Central memory CD8-positive, alpha-beta T cell (primary cell): ENCODE data around the gene IAPP.
"Not testable (repeated sequence)": the region's sequence is repeated elsewhere in the genome, so short reads cannot be mapped to it uniquely, and the experiment has no call there.

ENCODE experiments used
- ATAC-seq: fragments of 150-1000 bp; cut with Tn5 transposase; replicated peaks from 2 replicates; pipeline ENCODE4 v1.10.0; 2022; ENCODE audit warnings: mild to moderate bottlenecking, moderate FRiP score, moderate number of reproducible peaks; ENCODE audit not compliant: poor library complexity, severe bottlenecking; ENCODE audit errors: extremely low read depth
- DNase-seq, 2 donors: peaks; one replicate each; pipeline ENCODE4 v3.0.0; 2021; ENCODE audit warnings: low spot score in 2 of 2
- H3K27ac Mint-ChIP-seq: one replicate; pipeline ENCODE4 v1.8.0; 2022; ENCODE audit warnings: low read depth, mild to moderate bottlenecking, moderate library complexity, mixed read lengths
- H3K27me3 Mint-ChIP-seq: one replicate; pipeline ENCODE4 v1.8.0; 2022; ENCODE audit warnings: mixed read lengths
- H3K36me3 Mint-ChIP-seq: one replicate; pipeline ENCODE4 v1.8.0; 2022; ENCODE audit warnings: mild to moderate bottlenecking, moderate library complexity, mixed read lengths; ENCODE audit not compliant: insufficient read depth
- H3K4me1 Mint-ChIP-seq: one replicate; pipeline ENCODE4 v1.8.0; 2022; ENCODE audit warnings: mixed read lengths
- H3K4me3 Mint-ChIP-seq: one replicate; pipeline ENCODE4 v1.8.0; 2022; ENCODE audit warnings: mild to moderate bottlenecking, moderate library complexity, mixed read lengths
- H3K9me3 Mint-ChIP-seq: one replicate; pipeline ENCODE4 v1.8.0; 2022; ENCODE audit warnings: mixed read lengths

Gene IAPP

GRCh38 chr12:21346542-21347205, 26.0 kb upstream of the IAPP start:
- peaks cover 22% of the 10 kb centered on the region for H3K27me3 Mint-ChIP-seq
- H3K4me3 Mint-ChIP-seq = no peak overlapping the region
- H3K27ac Mint-ChIP-seq = no peak overlapping the region
- no peaks in the 10 kb centered on the region for H3K9me3 Mint-ChIP-seq
- no peak for ATAC-seq
- DNase-seq = no peak
- no peaks in the 10 kb centered on the region for H3K4me1 Mint-ChIP-seq
- H3K36me3 Mint-ChIP-seq = no peaks in the 10 kb centered on the region

DNA sequence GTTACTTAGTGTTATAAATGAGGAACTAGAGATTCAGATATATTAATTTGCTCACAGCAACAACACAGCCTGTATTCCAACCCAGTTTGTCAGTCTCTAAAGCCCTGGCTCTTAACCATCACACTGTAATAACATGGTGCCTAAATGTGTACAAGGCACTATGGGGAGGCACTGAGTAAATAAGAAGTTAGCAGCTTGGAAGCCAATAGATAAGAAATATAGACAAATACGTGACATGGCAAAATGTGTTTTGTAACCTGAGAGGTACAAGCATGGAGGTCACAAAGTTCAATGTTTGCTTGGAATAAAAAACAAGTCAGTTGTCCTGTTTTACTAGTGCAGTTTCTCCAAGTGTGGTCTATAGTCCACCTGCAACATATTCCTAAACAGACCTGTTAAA, 21.7 kb upstream of the IAPP start:
- DNase-seq (no peak), ATAC-seq (no peak)
- Mint-ChIP-seq H3K4me1 (no peaks in the 10 kb centered on the region), H3K4me3 (no peak overlapping the region), H3K27me3 (peaks cover 46% of the 10 kb centered on the region), H3K27ac (no peak overlapping the region), H3K36me3 (no peaks in the 10 kb centered on the region), H3K9me3 (no peaks in the 10 kb centered on the region)

DNA sequence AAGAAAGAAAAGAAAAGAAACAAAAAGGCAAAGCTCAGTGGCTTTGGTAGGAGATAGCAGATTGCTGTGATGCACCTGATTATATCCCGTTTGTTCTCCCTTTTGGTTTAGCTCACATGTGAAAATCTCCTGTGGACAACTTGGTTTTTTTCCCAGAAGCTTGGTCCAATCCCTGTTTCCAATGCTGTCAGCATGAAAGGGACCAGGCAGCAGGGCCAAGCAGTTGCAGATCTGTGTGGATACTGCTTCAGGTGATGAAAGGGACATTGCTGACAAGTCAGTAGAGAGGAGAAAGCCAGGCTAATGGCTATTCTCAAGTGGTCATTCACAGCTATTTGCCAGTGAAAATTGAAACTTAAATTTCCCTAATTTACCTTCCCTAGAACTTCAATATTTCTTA, 19.2 kb upstream of the IAPP start:
- Mint-ChIP-seq H3K36me3 (no peaks in the 10 kb centered on the region), H3K4me1 (no peaks in the 10 kb centered on the region), H3K27me3 (peaks cover 52% of the 10 kb centered on the region), H3K27ac (no peak overlapping the region), H3K9me3 (no peaks in the 10 kb centered on the region), H3K4me3 (no peak overlapping the region)
- DNase-seq = no peak
- ATAC-seq = no peak

- DNase-seq = no peak
- ATAC-seq = no peak
- peaks cover 52% of the 10 kb centered on the region for H3K27me3 Mint-ChIP-seq
- no peaks in the 10 kb centered on the region for H3K9me3 Mint-ChIP-seq
- no peak overlapping the region for H3K27ac Mint-ChIP-seq
- H3K4me3 Mint-ChIP-seq = no peak overlapping the region
- H3K4me1 Mint-ChIP-seq = no peaks in the 10 kb centered on the region
- no peaks in the 10 kb centered on the region for H3K36me3 Mint-ChIP-seq
Measured at GRCh38 chr12:21353948-21354347, 18.8 kb upstream of the IAPP start.

GRCh38 chr12:21354641-21355040, 18.1 kb upstream of the IAPP start:
- H3K27ac Mint-ChIP-seq = no peak overlapping the region
- H3K36me3 Mint-ChIP-seq = no peaks in the 10 kb centered on the region
- H3K9me3 Mint-ChIP-seq = no peaks in the 10 kb centered on the region
- ATAC-seq (no peak), DNase-seq (no peak)
- no peak overlapping the region for H3K4me3 Mint-ChIP-seq
- no peaks in the 10 kb centered on the region for H3K4me1 Mint-ChIP-seq
- H3K27me3 Mint-ChIP-seq = peaks cover 52% of the 10 kb centered on the region

GRCh38 chr12:21360632-21361031, 12.1 kb upstream of the IAPP start:
- H3K4me1 Mint-ChIP-seq, H3K4me3 Mint-ChIP-seq, H3K36me3 Mint-ChIP-seq, DNase-seq, H3K9me3 Mint-ChIP-seq, H3K27ac Mint-ChIP-seq, ATAC-seq: not testable (repeated sequence)
- H3K27me3 Mint-ChIP-seq = peaks cover 32% of the 10 kb centered on the region

DNA sequence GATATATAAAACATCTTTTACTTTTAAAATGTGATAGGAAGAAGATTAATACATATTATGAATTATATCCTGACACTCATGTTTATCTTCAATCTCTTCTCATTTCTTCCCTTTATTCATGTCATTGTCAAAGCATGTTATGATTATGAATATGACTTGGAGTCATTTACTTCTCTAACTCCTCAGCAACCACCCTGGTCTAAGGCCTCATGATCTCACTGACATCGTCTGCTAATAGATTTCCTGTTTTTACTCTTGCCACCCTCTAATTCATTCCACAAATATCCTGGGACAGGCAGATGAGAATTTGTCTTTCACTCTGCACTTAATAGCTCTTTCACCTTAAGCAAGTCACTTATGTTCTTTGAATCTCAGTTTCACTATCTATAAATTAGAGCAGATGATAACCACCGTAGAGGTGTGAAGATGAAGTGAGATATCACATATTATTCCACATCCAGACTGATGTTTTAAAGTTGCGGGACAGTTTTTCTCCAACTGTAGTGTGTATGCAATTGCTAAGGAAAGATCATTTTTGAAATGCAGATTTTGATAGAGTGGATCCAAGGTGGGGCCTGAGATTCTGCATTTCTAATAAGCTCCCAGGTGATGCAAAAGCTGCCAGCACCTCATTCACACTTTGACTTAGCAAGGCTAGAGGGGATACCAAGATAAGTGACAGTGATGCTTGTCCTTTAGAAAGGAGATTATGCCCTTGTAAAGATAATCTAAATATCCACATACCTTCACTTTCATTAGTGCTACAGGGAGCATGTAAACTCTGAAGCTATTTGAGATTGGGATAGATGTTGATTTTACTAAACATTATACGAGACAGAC, 3.3 kb upstream of the IAPP start:
- DNase-seq = no peak
- peak; percentile 40 for ATAC-seq
- H3K27ac Mint-ChIP-seq = no peak overlapping the region
- H3K4me1 Mint-ChIP-seq = peaks cover 12% of the 10 kb centered on the region
- no peaks in the 10 kb centered on the region for H3K27me3 Mint-ChIP-seq
- no peaks in the 10 kb centered on the region for H3K36me3 Mint-ChIP-seq
- no peak overlapping the region for H3K4me3 Mint-ChIP-seq
- no peaks in the 10 kb centered on the region for H3K9me3 Mint-ChIP-seq

DNA sequence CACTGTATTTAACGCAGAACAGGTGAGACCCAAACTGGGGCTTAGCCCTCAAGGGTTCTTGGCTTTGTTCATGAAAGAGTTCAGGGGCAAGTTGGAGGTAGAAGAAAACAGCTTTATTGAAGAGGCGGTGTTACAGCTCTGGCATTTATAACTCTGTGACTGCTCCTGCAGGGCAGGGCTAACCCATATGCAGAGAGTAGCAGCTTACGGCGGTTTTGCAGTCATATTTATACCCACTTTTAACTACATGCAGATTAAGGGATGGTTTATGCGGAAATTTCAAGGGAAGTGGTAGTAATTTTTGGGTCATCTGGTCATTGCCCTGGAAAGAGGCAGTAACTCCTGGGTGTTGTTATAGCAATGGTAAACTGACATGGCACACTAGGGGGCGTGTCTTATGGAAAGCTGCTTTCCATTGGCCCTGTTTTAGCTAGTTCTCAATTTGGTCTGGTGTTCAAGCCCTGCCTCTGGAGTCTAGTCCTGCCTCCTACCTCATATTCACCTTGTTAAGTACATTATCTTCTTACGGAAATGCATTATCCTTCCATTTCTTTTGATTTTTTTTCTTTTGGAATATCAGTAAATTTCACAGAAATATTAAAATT, 1.8 kb upstream of the IAPP start:
- H3K27me3 Mint-ChIP-seq = no peaks in the 10 kb centered on the region
- no peaks in the 10 kb centered on the region for H3K9me3 Mint-ChIP-seq
- H3K36me3 Mint-ChIP-seq = no peaks in the 10 kb centered on the region
- no peak for DNase-seq
- H3K4me1 Mint-ChIP-seq = peaks cover 12% of the 10 kb centered on the region
- no peak overlapping the region for H3K27ac Mint-ChIP-seq
- ATAC-seq = no peak
- H3K4me3 Mint-ChIP-seq = no peak overlapping the region

DNA sequence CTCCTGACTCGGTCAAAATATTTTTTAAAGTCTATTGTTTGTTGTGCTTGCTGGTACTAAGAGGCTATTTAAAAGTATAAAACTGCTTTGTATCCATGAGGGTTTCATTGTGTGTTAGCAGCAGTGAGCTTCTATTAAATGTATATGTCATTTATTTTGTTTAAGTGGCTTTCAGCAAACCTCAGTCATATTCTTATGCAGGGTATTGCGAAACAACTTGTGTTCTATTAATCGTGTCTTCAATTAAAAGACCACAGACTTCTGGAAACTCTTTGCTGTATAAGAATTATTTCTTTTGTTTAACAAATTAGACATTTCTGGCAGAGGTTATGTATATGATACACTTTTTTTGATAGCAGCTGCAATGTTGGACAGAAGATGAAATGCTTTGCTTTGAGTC, 6.5 kb downstream of the IAPP start:
- no peak overlapping the region for H3K27ac Mint-ChIP-seq
- H3K9me3 Mint-ChIP-seq = no peaks in the 10 kb centered on the region
- no peaks in the 10 kb centered on the region for H3K4me1 Mint-ChIP-seq
- H3K36me3 Mint-ChIP-seq = no peaks in the 10 kb centered on the region
- no peak for DNase-seq
- H3K4me3 Mint-ChIP-seq = no peak overlapping the region
- no peak for ATAC-seq
- H3K27me3 Mint-ChIP-seq = peaks cover 44% of the 10 kb centered on the region

DNA sequence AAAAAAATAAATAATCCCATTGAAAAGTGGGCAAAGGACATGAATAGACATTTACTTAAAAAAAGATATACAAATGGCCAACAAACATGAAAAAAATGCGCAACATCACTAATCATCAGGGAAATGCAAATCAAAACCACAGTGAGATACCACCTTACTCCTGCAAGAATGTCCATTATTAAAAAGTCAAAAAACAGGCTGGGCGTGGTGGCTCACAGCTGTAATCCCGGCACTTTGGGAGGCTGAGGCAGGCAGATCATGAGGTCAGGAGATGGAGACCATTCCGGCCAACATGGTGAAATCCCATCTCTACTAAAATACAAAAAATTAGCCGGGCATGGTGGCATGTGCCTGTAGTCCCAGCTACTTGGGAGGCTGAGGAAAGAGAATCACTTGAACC, 8.6 kb downstream of the IAPP start:
- not testable (repeated sequence) for H3K27ac Mint-ChIP-seq, H3K4me3 Mint-ChIP-seq, H3K36me3 Mint-ChIP-seq, H3K4me1 Mint-ChIP-seq, ATAC-seq, DNase-seq, H3K9me3 Mint-ChIP-seq
- H3K27me3 Mint-ChIP-seq = peaks cover 44% of the 10 kb centered on the region

DNA sequence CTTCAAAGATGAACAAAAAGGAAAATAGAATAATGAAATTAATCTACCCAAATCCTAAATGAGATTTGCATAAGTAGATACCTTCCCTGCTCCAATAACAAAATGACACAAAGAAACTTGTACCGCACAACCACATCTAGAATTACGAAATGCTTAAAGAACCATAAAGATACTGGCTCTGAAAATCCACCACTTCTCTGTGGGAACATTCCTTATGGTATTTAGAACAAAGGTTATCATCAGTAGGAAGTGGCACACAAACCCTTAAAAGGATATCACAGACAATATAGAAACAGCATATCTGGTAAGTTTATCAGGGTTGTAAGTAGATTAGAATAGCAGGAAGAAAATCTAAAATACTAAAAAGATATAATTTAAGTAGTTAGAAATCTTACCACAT, 11.6 kb downstream of the IAPP start:
- ATAC-seq (no peak), DNase-seq (no peak)
- Mint-ChIP-seq H3K4me3 (no peak overlapping the region), H3K27me3 (peaks cover 38% of the 10 kb centered on the region), H3K9me3 (no peaks in the 10 kb centered on the region), H3K4me1 (no peaks in the 10 kb centered on the region), H3K36me3 (no peaks in the 10 kb centered on the region), H3K27ac (no peak overlapping the region)

DNA sequence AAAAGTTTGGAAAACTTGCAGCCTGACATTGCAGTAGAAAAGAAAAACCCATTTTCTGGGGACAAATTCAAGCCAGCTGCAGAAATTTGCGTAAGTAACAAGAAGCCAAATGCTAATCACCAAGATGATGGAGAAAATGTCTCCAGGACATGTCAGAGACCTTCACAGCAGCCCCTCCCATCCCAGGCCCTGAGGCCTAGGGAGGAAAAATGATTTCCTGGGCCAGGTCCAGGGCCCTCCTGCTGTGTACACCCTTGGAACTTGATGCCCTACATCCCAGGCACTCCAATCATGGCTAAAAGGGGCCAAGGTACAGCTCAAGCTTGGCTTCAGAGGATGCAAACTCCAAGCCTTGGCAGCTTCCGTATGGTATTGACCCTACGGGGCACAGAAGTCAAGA, 14.5 kb downstream of the IAPP start:
- H3K4me3 Mint-ChIP-seq = no peak overlapping the region
- ATAC-seq (no peak), DNase-seq (no peak)
- no peaks in the 10 kb centered on the region for H3K4me1 Mint-ChIP-seq
- no peaks in the 10 kb centered on the region for H3K9me3 Mint-ChIP-seq
- H3K27ac Mint-ChIP-seq = no peak overlapping the region
- no peaks in the 10 kb centered on the region for H3K36me3 Mint-ChIP-seq
- H3K27me3 Mint-ChIP-seq = peaks cover 36% of the 10 kb centered on the region

DNA sequence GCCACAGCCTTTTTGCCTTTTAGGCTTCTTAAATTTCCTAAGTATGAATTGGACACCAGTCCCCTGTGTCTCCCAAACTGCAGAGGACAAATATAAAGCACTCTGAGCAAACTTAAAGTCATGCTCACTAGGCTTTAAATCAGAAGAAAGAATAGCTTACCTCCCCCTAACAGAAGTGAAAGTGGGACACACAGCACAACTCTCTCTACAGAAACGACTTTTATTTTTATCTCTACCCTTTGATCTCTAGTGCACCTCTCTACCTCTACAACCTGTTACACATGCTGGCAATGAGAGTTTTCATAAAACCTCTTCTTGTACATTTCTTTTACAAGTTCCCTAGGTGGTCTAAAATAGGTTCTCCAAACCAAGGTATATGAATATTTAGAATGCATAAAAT, 19.7 kb downstream of the IAPP start:
- DNase-seq = no peak
- peaks cover 2% of the 10 kb centered on the region for H3K36me3 Mint-ChIP-seq
- no peak overlapping the region for H3K4me3 Mint-ChIP-seq
- ATAC-seq = no peak
- H3K9me3 Mint-ChIP-seq = no peaks in the 10 kb centered on the region
- no peaks in the 10 kb centered on the region for H3K4me1 Mint-ChIP-seq
- no peak overlapping the region for H3K27ac Mint-ChIP-seq
- peaks cover 63% of the 10 kb centered on the region for H3K27me3 Mint-ChIP-seq
